Measurements from ENCODE around the gene PCDHGA3.
"Not testable (repeated sequence)": the region's sequence is repeated elsewhere in the genome, so short reads cannot be mapped to it uniquely, and the experiment has no call there.

The PCDHGA3 gene

GRCh38 chr5:141346017-141346416, 2.4 kb downstream of the PCDHGA3 start:
- not testable (repeated sequence) for DNase-seq (ENCODE audit: low read depth in 2 of 2)

- DNase-seq (ENCODE audit: low read depth in 2 of 2), result no peak
Measured at GRCh38 chr5:141349917-141350619, 6.4 kb downstream of the PCDHGA3 start, which contains the start of gene PCDHGB1. PCDHGB1 (plus strand) TSS chr5:141350099; CDS start chr5:141350261, 162 bp downstream.

- DNase-seq (ENCODE audit: low read depth in 2 of 2), result no peak
Measured at GRCh38 chr5:141351591-141351990, 8.0 kb downstream of the PCDHGA3 start.

- DNase-seq (ENCODE audit: low read depth in 2 of 2), result no peak
Measured at GRCh38 chr5:141354900-141355469, 11.4 kb downstream of the PCDHGA3 start, which contains the start of gene PCDHGA4. PCDHGA4 (plus strand) TSS chr5:141355021; CDS start chr5:141355108, 87 bp downstream.

- DNase-seq (ENCODE audit: low read depth in 2 of 2), result no peak
Measured at GRCh38 chr5:141355641-141356040, 12.0 kb downstream of the PCDHGA3 start.

- DNase-seq (ENCODE audit: low read depth in 2 of 2), result no peak
Measured at GRCh38 chr5:141356133-141356532, 12.5 kb downstream of the PCDHGA3 start.

- DNase-seq (ENCODE audit: low read depth in 2 of 2), result no peak
Measured at GRCh38 chr5:141356950-141357349, 13.3 kb downstream of the PCDHGA3 start.

- DNase-seq (ENCODE audit: low read depth in 2 of 2), result no peak
Measured at GRCh38 chr5:141359790-141360426, 16.3 kb downstream of the PCDHGA3 start, which contains the start of gene PCDHGB2. PCDHGB2 (plus strand) TSS chr5:141359994; CDS start chr5:141360136, 142 bp downstream.

GRCh38 chr5:141360685-141361084, 17.1 kb downstream of the PCDHGA3 start:
- no peak for DNase-seq (ENCODE audit: low read depth in 2 of 2)

GRCh38 chr5:141362719-141363118, 19.1 kb downstream of the PCDHGA3 start:
- DNase-seq (ENCODE audit: low read depth in 2 of 2), result no peak

GRCh38 chr5:141363952-141364660, 20.5 kb downstream of the PCDHGA3 start, which contains the start of gene PCDHGA5:
PCDHGA5 (plus strand) TSS chr5:141364162; CDS start chr5:141364331, 169 bp downstream.
- DNase-seq (ENCODE audit: low read depth in 2 of 2), result no peak

- DNase-seq (ENCODE audit: low read depth in 2 of 2), result no peak
Measured at GRCh38 chr5:141366016-141366896, 22.6 kb downstream of the PCDHGA3 start.

GRCh38 chr5:141369994-141370848, 26.6 kb downstream of the PCDHGA3 start, which contains the start of gene PCDHGB3:
PCDHGB3 (plus strand) TSS chr5:141370242; CDS start chr5:141370395, 153 bp downstream.
- no peak for DNase-seq (ENCODE audit: low read depth in 2 of 2)

- DNase-seq (ENCODE audit: low read depth in 2 of 2), result no peak
Measured at GRCh38 chr5:141371572-141372475, 28.2 kb downstream of the PCDHGA3 start.

- DNase-seq (ENCODE audit: low read depth in 2 of 2), result no peak
Measured at GRCh38 chr5:141373673-141374317, 30.2 kb downstream of the PCDHGA3 start, which contains the start of gene PCDHGA6. PCDHGA6 (plus strand) TSS chr5:141373891; CDS start chr5:141374084, 193 bp downstream.

- no peak for DNase-seq (ENCODE audit: low read depth in 2 of 2)
Measured at GRCh38 chr5:141374627-141375026, 31.0 kb downstream of the PCDHGA3 start.

GRCh38 chr5:141375444-141376155, 32.0 kb downstream of the PCDHGA3 start:
- not testable (repeated sequence) for DNase-seq (ENCODE audit: low read depth in 2 of 2)

Data from stimulated activated CD4-positive, alpha-beta T cell treated with anti-CD3 and anti-CD28 coated beads, Interleukin-12 subunit alpha, Interleukin-12 subunit beta, amount 100 ng/mL, for 24 hours (primary cell).